Activated T-cell treated with anti-CD3 and anti-CD28 coated beads for 1 hour (primary cell): ENCODE measurements around the gene CDH4.

Experiments used
- DNase-seq: peaks from one replicate; pipeline ENCODE4 v3.0.0-alpha.2; 2020; ENCODE audit warnings: low read depth

CDH4 gene

DNA sequence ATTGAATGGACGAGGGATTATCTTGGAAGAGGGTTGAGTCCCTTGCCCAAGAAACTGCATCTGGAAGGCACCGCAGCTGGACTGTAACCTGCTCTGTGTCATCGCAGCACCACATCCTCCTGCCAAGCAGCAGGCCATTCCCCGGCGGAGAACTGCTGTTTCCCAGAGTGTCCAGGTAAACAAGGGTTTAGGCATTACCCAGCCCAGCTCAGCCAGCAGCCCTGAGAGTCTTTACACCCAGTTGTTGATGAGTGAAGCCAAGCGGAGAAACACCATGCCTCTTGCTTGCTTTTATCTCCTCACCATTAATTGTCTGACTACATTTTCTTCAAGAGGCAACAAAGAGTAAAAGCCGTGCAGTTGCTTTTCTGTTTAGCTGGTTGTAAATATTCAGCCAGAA is 104.1 kb downstream of the CDH4 start:
- DNase-seq: no peak

DNA sequence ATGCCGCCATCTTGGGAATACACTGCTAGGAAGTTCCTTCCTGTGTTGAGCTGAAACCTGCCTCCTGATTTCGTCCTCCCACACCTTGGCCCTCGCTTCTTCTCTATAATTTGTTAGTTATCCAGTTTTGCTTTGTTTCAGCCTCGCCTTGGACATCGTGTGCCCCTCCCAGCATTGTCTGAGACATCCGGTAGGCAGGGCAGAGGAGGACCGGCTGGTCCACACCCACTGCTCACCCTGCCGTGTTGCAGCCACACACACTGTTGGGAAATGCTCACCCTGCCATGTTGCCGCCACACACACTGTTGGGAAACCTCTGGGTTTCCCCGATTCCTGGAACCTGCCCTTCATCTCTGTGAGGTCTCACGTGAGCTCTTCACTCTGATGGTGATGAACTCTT is 105.1 kb downstream of the CDH4 start:
- DNase-seq: no peak

DNA sequence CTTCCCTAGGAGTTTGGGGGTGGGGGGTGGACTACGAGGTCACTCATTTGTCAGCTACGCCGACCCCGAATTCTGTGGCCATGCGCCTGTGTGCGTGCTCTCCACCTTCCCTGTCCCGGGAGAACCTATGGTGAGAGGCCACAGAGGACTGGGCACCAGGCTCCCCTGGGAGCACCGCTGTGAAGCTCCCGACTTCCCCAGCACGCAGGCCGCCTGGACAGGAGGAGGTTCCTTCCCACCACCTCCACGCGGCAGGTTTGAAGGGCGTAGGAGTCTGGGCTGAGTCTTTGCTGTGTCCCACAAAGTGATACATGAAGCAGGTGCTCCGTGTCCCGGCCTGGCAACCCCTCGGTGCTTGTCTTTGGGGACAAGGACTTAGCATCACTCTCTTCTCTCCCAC is 107.2 kb downstream of the CDH4 start:
- DNase-seq: no peak

DNA sequence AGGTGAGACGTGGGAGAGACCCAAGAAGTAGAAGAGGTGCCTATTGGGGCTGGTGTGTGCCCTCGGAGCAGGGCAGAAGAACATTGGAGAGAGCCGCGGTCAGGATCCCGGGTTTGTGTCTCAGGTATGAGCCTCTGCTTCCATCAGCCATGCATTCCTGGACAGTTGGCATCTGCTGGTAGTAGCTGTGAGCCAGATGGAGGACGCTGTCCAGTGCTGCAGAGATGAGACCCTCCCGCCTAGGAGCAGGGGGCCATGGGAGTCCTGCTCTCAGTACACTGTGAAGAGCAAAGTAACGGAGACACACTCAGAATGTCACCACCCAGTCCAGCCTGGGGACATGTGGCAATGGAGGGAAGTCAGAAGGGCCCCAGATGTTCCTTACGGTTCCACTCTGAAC is 108.2 kb downstream of the CDH4 start:
- no peak for DNase-seq

DNA sequence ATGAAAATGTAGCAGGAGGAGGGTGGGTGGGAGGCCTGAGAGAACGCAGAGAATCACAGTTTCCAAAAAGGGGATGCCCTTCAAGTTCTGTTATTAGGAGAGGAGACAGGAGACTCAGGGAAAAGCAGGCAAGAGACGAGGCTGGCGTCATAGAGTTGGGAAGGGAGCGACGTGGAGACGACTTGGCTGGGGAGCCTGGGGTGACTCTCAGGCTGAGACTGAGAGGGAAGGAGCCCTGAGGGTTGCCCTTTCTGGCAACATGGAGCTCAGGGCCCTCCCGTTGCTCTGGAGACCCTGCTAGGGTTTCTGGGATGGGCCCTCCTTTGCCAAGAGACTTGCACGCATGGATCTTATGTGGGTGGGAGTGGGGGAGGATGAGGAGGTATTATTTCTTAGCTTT is 108.9 kb downstream of the CDH4 start:
- no peak for DNase-seq

DNA sequence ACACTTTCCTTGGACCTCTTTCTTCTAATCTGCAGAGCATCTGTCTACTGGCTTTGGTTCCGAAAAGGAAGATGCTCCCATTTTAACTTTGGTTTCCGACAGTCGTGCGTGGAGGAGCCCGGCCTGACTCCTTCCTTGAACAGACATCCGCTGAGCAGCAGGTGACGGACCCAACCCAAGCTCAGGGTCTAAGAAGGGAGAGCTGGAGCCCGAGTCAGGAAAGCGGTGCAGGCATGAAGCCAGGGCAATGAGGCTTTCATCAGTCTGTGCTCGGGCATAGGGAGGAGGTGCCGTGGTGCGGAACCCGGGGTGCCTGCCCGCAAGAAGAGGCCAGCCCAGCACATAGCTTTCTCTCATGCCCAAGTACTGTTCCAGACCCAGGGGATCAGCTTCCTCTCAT is 109.4 kb downstream of the CDH4 start:
- DNase-seq: no peak

DNA sequence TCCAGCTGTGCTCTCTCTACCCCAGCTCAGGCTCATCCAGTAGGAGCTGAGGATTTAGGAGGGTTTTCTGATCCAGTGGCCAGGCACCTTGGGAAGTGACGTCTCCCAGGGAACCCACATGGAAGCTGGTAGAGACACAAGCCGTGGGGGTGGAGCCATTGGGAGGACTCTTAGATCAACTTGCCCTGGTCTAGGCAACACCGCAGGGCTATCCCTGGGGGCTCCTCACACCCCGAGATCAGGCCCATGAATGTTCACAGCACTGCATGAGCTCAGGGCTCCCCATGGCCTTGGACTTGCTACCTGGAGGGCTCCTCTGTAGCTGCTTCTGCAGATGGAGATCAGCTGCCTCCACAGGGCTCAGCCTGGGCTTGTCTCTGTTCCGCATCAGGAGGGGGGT is 112.1 kb downstream of the CDH4 start:
- no peak for DNase-seq

DNA sequence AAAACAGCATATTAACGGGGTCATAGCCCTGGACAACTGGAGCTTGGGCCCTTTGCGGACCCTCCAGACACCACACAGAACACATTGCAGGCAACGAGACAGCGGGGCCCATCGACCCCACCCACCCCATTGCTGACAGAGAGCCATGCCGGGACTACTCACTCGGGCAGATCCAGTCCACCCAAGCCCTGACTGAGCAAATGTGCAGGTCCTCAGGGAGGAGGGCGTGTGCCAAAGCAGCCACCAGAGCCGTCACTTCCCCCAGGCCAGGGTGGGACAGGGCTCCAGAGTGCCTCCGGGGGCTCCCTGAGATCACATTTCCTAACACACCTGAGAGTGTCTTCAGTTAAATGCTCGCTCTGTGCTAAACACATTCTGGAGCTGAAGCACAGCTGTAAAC is 114.9 kb downstream of the CDH4 start:
- no peak for DNase-seq

DNA sequence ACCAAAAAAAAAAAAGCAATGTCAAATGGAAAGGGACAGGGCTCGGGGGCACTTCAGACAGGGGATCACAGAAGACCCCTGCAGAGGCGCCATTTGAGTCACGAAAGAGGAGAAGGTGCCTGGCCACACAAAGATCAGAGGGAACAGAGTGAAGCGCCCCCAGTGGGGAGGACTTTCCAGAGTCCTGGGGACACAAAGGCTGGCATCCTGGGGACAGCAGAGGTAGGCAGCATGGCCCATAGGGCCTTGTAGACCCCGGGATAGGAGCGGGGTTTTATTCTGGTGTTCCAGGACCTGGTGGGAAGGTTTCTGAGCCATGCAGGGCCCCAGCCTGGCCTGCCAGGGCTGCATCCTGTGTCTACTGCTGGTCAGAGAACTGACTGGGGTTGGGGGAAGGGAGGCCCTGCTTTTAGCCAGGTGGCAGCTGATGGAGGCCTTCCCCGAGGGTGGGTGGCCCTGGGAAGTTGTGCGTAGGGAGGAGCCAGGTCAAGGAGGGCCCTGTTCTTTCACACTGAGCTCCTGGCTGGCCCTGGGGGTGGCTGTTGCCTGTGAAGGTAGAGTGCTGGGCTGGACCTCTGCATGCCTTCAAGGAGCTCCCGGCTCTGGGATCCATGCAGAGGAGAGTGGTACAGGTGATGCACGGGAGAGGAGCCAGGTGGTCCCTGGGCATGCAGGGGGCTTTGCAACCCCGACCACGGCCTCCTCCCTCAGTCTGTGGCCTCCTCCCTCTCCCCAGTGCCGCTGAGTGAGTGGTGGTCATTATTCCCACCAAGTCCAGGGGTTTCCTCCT is 117.9 kb downstream of the CDH4 start:
- DNase-seq: no peak

DNA sequence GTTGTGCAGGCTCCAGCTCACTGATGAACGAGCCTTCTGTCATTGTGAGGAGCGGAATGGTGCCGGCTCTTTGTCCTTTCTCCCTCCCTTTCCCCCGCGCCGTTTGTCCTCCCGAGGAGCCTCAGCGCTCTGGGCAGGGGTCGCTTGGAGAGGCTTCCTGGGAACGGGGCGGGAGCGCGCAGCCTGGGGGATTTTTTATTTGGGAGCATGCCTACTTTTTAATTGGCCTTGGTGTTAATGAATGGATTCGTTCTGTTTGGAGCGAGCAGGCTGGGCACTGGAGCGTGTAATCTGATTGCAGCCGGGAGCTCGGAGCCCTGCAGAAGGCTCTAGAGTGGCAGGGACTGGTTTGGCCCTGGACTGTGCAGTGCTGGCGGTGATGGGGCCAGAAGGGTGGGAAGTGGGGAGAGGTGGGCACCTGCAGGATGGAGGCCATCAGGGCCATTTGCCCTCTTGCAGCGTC is 118.8 kb downstream of the CDH4 start:
- no peak for DNase-seq

DNA sequence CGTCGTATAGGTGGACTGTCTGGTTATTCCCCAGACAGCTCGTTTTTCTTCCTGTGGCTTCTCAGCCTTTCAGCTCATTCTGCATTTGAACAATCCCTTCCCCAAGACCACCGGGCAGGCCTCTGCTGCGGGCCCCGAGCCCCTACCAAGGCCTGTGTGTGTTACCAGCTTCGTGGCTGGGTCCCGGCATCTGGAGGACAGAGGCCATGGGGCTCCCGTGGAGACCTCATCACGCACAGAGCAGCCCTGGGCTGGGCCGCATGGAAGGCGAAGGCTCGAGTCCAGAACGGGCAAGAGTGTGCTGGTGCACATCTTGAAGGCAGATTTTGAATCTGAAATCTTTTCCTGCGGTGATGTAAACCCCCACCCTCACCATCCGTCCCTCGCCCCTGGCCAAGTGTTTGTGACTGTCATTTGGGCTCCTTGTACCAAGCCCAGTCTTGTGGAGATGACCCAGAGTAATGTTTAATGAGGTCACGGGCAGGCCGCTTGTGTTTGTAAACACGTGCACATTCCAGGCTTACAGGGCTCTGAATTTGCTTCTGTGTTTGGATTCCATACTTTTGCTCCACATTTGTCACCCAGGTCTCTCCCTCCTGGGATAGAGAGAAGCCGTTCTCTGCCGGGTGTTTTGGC is 119.6 kb downstream of the CDH4 start:
- no peak for DNase-seq

DNA sequence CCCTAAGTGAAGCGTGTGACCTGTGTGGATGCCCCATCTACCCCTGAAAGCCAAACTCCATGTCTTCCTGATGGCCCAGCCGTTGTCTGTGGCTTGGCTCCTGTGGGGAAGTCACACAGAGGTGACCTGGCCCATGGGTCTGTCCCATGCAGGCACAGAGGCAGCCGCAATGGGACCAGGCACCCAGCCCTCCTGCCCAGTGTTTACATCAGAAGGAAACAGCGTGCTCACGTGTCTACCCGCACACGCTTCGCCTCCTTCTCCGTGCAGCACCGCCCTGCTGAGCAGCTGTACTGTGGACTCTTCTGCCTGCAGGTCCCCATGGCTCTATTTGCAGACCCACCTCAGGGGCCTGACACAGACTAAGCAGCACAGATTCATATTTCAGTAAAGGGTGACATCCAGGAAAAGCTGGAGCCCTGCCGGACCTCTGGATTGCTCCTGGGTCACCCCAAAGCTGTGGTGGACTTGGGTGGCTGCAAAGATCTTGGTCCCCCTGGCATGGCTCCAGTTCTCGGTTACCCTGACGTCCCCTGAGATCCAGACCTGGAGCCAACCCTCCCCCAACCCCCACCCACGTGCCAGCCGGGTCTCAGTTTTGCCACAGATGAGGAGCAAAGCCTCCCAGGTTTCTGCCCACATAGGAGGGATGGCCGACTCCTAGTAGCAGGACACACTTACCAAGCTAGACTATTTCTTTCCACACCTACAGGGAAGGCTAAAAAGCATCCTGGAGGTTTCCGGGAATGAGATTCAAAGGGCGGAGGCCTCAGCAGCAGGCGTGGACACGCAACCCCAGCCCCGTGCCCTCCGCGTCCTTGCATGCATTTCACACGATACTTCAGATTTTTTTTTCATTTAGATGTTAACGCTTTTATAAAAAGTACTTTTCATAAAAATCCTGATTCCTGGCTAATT is 120.3 kb downstream of the CDH4 start:
- no peak for DNase-seq

DNA sequence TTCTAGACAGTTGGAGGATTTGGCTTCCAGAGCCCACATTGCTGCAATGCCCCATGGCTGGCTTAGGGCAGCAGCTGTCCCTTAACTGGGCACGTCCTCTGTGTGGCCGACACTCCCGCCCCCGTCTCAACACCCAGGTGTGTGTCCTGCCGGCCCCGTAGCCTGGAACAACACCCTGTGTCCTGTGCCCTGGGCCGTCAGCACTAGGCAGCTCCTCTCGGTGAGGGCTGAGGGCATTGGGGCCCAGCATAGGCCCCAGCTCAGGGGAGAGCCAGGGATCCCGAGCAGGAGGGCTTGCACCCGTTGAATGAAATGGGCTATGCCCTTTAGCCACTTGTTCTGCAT is 121.0 kb downstream of the CDH4 start:
- DNase-seq: no peak

DNA sequence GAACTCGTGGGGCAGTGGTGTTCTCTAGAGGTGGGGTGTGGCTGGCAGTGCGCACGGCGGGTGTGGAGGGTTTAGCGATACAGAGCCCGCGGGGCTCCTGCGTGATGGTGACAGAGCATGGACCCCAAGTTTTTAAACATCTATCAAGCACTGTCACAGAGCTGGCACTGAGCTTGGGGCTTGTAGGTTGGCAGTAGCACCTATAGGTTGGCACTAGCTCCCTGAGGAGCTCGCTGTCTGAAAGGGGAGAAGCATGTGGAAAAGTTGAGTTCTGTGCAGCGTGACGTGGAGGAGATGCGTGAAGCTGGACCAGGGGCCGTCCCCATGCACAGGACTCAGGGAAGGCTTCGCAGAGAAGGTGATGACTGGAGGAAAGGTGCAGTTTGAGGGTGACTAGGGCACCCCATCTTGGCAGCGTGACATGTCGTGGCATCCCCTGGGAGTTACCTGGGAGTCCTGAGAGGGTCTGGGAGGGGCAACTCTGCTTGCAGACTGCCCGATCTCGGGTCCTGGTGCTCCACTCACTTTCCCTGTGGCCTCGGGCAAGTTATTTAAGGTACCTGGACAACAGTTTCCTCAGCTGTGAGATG is 122.0 kb downstream of the CDH4 start:
- no peak for DNase-seq

DNA sequence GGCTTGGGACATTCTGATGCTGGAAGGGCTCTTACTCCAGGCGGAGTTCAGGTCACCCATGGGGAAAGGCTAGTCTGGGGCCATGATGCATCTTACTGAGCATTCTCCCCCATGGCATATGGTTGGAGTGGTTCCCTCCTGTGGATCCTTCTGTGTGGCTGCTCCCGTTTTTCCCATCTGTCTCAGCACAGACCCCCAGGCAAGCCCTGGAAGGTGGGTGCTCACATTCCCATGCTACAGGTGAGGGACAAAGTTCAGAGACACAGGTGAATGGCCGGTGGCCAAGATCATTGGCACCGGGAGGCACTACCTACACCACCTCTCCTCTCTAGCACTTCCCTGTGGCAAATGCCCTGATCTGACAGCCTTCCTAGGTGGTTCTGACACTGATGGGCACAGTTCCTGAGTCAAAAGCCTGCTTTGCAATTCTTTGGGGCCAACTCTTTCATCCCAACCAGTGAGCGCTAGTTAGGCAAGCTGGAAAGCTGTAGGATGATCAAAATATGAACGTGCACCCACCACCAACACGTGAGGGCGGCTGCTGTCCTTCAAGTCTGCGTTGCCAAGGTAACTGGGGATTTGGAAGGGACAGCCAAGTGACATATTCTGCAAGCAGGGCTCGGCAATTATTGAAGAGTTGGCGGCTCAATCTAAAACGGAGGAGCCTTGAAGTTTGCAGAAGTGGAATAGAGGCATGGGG is 124.6 kb downstream of the CDH4 start:
- no peak for DNase-seq

DNA sequence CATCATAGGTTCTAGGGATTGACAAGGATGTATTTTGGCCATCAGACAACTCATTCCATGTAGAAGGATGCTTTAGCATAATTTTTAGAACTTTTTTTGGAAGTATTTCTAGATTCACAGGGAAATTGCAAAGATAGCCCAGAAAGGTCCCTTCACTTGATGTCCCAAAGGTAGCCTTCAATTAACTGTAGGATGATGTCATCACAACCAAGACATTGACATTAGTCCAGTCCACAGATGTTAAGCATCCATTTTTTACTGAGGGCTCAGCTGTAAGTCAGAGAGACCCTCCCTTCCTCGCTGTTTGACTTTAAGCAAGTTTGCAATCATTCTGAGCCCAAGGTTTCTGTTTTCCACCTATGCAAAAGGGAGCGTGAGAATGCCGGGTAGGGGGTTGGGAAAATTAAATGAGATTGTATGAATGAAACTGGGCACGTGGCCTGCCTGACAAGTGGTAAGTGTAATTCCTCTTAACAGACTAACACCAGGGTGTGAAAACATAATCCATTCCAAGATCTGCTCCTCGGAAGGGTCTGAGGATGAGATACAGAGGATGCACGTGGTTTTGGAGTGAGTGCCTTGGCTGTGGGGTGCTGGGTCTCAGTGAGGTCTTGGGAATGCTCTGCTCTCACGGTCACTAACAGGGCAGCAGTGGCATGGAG is 126.8 kb downstream of the CDH4 start:
- DNase-seq: no peak

DNA sequence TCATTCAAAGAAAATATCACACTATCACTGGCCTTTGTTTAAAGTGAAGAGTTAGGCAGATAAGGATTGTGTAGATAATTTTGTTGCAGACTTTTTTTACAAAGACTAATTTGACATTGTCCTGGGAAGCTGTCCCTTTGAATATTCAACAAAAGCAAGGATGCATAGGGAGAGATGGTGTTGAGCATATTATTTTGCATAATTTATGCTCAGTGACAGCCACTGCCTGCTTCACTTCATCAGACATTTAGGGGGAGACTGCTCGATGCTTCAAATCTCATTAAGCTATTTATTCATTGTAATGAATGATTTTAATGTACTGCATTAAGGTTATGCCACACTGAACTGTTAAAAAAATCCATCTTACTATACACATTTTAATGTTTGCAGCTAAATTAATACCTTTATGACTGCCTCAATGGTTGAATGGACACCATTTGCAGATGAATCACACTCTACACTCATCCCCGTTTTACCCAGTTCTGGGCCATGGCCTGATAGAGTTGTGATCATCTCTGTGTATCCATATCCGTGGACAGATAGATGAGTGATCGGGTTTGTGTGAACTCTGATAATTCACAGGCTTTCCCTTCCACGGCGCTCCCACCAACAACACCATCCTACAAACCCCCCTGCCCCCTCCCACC is 128.0 kb downstream of the CDH4 start:
- no peak for DNase-seq

DNA sequence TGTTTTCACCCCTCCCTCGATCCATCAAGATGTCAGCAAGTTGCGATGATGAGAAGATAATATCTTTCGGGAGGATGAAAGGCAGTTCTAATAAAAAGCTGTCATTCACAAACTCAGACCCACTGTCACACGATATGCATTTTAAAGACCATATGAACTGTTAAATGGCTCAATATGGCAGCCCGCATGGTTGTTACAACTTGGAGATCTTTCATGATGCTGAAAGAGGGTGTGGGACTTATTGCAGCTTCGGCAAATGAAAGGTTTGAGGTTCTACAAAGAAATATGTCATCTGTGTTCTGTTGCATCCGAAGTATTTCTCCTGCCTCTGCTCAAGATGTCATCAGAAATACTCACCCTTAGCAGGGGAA is 128.5 kb downstream of the CDH4 start:
- DNase-seq: no peak

DNA sequence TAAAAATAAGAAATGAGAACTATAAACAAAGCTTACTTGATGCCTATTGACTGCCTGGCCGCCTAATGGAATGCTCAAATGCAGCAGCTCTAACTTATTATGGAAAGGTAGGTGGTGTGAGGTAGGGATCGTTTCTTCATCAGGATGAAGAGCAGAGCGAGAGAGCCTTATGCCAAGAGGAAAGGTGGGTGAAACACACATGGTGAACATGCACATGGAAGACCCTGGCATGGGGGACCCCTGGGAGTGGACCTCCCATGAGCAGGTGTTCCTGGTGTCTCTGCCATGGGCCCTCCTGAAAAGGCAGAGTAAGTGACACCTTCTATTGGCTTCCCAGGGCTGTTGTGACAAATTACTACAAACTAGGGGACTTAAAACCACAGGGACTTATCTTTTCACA is 130.1 kb downstream of the CDH4 start:
- no peak for DNase-seq

DNA sequence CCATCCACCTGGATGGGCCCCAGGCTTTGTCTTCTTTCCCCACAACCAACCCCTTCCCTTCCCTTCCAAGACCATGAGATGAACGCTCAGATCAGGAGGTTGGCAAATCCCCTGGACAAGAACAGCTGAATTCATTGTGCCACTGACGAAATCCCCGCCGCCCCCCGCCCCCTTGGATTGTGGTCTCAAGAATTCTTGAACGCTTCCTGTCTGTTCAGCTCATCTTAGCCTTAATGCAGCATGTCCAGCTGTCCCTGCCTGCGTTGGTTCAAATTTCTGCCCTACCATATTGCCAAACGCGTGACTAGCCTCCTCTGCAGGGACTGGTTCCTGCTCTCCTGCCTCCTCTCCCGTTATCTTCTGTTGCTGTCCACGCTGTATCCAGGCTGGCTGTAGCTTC is 133.2 kb downstream of the CDH4 start:
- DNase-seq: no peak

DNA sequence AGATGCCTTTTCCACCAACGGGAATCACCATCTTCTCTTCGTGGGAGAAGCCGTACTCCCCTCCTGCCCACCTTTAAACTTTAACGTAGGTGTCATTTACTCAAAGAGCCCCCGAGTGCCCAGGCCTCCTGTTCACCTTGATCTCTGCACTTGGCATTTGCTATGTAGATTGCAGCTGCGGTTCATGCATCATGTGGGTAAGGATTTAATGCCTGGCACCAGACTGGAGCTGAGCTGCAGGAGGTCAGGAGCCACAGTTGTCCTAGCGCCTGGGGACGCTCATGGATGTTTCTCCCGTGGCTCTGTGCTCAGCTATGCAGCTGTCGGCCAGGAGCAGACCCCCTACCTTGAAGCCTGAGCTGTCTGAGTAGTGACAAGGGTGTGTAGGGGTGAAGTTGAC is 133.7 kb downstream of the CDH4 start:
- DNase-seq: no peak
